22Rv1 (cell line): ENCODE results near the gene PPA2.

Source experiments
- H3K27ac ChIP-seq: fragments of 450-650 bp; 2 replicates; pipeline ENCODE4 v1.5.1; 2017
- CTCF ChIP-seq: fragments of 450-650 bp; IDR thresholded peaks from 2 replicates; pipeline ENCODE4 v1.5.1; 2017; ENCODE audit warnings: mild to moderate bottlenecking
- ZFX ChIP-seq: fragments of 450-650 bp; IDR thresholded peaks from 2 replicates; pipeline ENCODE4 v1.6.1; 2017; ENCODE audit warnings: antibody characterized with exemption, borderline replicate concordance

Gene PPA2

GRCh38 chr4:105399532-105400161 lies 74.2 kb downstream of the PPA2 start:
- TF ChIP-seq ZFX (no peak), CTCF (no peak)
- H3K27ac ChIP-seq: no peak overlapping the region

GRCh38 chr4:105392858-105393257 lies 81.0 kb downstream of the PPA2 start:
- no peak overlapping the region for H3K27ac ChIP-seq
- TF ChIP-seq ZFX (no peak), CTCF (no peak)

- no peak for TF ChIP-seq CTCF
- no peak for TF ChIP-seq ZFX
Observed at GRCh38 chr4:105389167-105389566, 84.7 kb downstream of the PPA2 start.

GRCh38 chr4:105387466-105387865 lies 86.4 kb downstream of the PPA2 start:
- TF ChIP-seq CTCF: no peak
- TF ChIP-seq ZFX: no peak

More at GRCh38 chr4:105389167-105389566, 84.7 kb downstream of the PPA2 start:
- H3K27ac ChIP-seq: no peak overlapping the region

GRCh38 chr4:105386012-105386411 lies 87.8 kb downstream of the PPA2 start:
- TF ChIP-seq ZFX (no peak), CTCF (no peak)

More at GRCh38 chr4:105387466-105387865, 86.4 kb downstream of the PPA2 start:
- no peak overlapping the region for H3K27ac ChIP-seq

GRCh38 chr4:105374071-105374470 lies 99.8 kb downstream of the PPA2 start:
- no peak for TF ChIP-seq CTCF
- no peak for TF ChIP-seq ZFX
- no peak overlapping the region for H3K27ac ChIP-seq

More at GRCh38 chr4:105386012-105386411, 87.8 kb downstream of the PPA2 start:
- H3K27ac ChIP-seq: no peak overlapping the region

GRCh38 chr4:105373324-105373723 lies 100.5 kb downstream of the PPA2 start:
- TF ChIP-seq ZFX (no peak), CTCF (no peak)

More at GRCh38 chr4:105373324-105373723, 100.5 kb downstream of the PPA2 start:
- no peak overlapping the region for H3K27ac ChIP-seq
